Activated T-cell treated with anti-CD3 and anti-CD28 coated beads, Interleukin-2, amount 50 U/mL, for 72 hours (primary cell): ENCODE data around the gene SSBP2. TPM values are rescaled to one million over a fixed set of nuclear protein-coding genes. Genes with fewer than 3 reads are reported as not detected.

Experiments used
- ATAC-seq, 2 donors: fragments of 150-1000 bp; cut with Tn5 transposase; replicated peaks in 1 of 2; 2 replicates each; pipeline ENCODE4 v1.10.0; 2021; ENCODE audit warnings: moderate library complexity in 2 of 2, mild to moderate bottlenecking in 1 of 2
- DNase-seq, 2 donors: peaks; one replicate each; pipeline ENCODE4 v3.0.0; 2021 to 2022; ENCODE audit warnings: mixed read lengths in 1 of 2
- H3K27ac Mint-ChIP-seq: one replicate; pipeline ENCODE4 v1.8.0; 2022; ENCODE audit warnings: mild to moderate bottlenecking, moderate library complexity, mixed read lengths
- H3K27me3 Mint-ChIP-seq: one replicate; pipeline ENCODE4 v1.8.0; 2022; ENCODE audit warnings: low read depth, mixed read lengths
- H3K36me3 Mint-ChIP-seq, 2 donors: one replicate each; pipeline ENCODE4 v1.8.0; 2022; ENCODE audit warnings: mixed read lengths in 2 of 2, mild to moderate bottlenecking in 1 of 2; ENCODE audit not compliant: insufficient read depth in 2 of 2
- H3K4me1 Mint-ChIP-seq: one replicate; pipeline ENCODE4 v1.8.0; 2022; ENCODE audit warnings: low read depth, mixed read lengths
- H3K4me3 Mint-ChIP-seq, 2 donors: one replicate each; pipeline ENCODE4 v1.8.0; 2022; ENCODE audit warnings: mild to moderate bottlenecking in 2 of 2, mixed read lengths in 2 of 2, moderate library complexity in 2 of 2
- H3K9me3 Mint-ChIP-seq, 2 donors: one replicate each; pipeline ENCODE4 v1.8.0; 2022; ENCODE audit warnings: mixed read lengths in 2 of 2
- total RNA-seq, 2 donors: library from RNA; stranded (reverse); gene quantifications; one replicate each; pipeline ENCODE4 v1.2.3, GENCODE V29; 2022

The SSBP2 gene
- total RNA-seq: 10 to 100 TPM; 13.5 to 17.5 TPM

DNA sequence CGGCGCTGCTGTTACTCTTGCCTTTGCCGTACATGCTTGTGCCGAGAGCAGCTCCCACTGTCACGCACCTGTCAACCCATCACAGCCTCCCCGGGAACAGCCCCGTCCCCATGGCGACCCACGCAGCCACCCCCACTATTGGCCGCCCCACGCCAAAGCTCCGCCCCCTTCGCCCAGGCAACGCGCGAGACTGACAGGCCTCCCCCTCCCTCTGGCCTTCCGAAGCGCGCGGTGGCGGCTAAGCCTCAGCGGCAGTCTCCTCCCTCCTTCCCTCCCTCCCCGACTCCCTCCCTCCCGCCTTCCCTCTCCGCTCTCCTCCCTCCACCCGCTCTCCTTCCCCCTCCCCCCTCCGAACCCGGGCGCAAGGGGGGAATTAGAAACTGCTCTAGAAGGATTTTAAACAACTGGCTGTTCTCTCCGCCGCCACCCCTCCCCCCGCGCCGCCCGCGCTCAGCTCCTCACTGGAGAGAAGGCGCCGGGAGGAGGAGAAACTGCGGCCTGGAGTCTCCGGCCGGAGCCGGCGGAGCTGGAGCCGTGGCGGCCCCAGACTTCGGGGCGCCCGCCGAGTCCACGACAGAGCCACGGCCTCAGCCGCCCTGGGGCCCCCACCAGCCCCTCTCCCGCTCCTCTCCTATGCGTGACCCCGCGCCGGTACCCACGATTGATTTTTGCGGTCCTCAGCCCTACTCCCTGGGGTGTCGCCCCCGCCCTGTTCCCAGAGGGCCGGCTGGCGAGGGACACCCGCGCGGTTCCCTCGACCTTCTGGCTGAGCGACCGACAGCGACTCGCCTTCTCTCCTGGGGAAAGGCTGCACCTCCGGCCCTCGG, at the start of gene SSBP2:
SSBP2 (minus strand) TSS at position 89 of the 827 bp plus-strand sequence; CDS start at position 34, 55 bp downstream.
- H3K4me1 Mint-ChIP-seq: peaks cover 25% of the 10 kb centered on the region
- DNase-seq (peak; percentile 98 to 99), ATAC-seq (peak; percentile 90 to 93)
- peak within 1 kb of the TSS; percentile 76 for H3K27ac Mint-ChIP-seq
- H3K27me3 Mint-ChIP-seq: peaks cover 9% of the 10 kb centered on the region
- peaks cover 2 to 6% of the 10 kb centered on the region in 2 donors for H3K36me3 Mint-ChIP-seq
- H3K4me3 Mint-ChIP-seq: peak within 1 kb of the TSS; percentile 93 to 95
- H3K9me3 Mint-ChIP-seq: no peaks in the 10 kb centered on the region

- DNase-seq: no peak
- Mint-ChIP-seq H3K4me1 (no peaks in the 10 kb centered on the region), H3K27ac (no peak overlapping the region), H3K27me3 (no peaks in the 10 kb centered on the region), H3K9me3 (no peaks in the 10 kb centered on the region), H3K36me3 (no peaks in the 10 kb centered on the region), H3K4me3 (no peak overlapping the region)
- ATAC-seq: no peak
Measured at GRCh38 chr5:81795666-81796065, 44.8 kb upstream of the SSBP2 start.

GRCh38 chr5:81794226-81794625, 43.3 kb upstream of the SSBP2 start:
- H3K4me3 Mint-ChIP-seq: no peak overlapping the region
- H3K27me3 Mint-ChIP-seq: no peaks in the 10 kb centered on the region
- ATAC-seq (no peak), DNase-seq (no peak)
- H3K27ac Mint-ChIP-seq: no peak overlapping the region
- H3K36me3 Mint-ChIP-seq: no peaks in the 10 kb centered on the region
- H3K4me1 Mint-ChIP-seq: no peaks in the 10 kb centered on the region
- H3K9me3 Mint-ChIP-seq: no peaks in the 10 kb centered on the region

GRCh38 chr5:81790336-81790735, 39.4 kb upstream of the SSBP2 start:
- H3K4me3 Mint-ChIP-seq: no peak overlapping the region
- no peak for ATAC-seq

DNA sequence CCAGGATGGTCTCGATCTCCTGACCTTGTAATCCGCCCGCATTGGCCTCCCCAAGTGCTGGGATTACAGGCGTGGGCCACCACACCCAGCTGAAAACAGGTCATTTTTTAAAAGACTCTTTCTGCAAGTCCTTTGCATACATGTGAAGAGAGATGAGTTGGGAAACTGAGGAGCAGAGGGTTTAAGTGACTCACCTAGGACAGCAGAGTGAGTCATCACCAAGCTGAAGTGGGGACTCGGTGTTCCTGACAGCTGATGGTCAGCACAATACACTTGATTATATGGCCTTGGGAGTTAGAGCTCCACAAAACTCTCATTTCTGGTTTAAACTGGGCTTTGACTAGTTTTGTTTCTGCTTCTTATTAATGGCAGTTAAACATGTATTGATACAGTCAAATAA, 38.1 kb upstream of the SSBP2 start:
- H3K4me1 Mint-ChIP-seq: no peaks in the 10 kb centered on the region
- no peaks in the 10 kb centered on the region for H3K9me3 Mint-ChIP-seq
- H3K27ac Mint-ChIP-seq: no peak overlapping the region
- H3K4me3 Mint-ChIP-seq: no peak overlapping the region
- H3K36me3 Mint-ChIP-seq: no peaks in the 10 kb centered on the region
- no peak for ATAC-seq
- no peaks in the 10 kb centered on the region for H3K27me3 Mint-ChIP-seq
- DNase-seq: no peak

More at GRCh38 chr5:81790336-81790735, 39.4 kb upstream of the SSBP2 start:
- Mint-ChIP-seq H3K27ac (no peak overlapping the region), H3K36me3 (no peaks in the 10 kb centered on the region), H3K4me1 (no peaks in the 10 kb centered on the region), H3K9me3 (no peaks in the 10 kb centered on the region), H3K27me3 (no peaks in the 10 kb centered on the region)
- no peak for DNase-seq

- no peaks in the 10 kb centered on the region for H3K27me3 Mint-ChIP-seq
- H3K4me1 Mint-ChIP-seq: no peaks in the 10 kb centered on the region
- no peak overlapping the region for H3K4me3 Mint-ChIP-seq
- H3K9me3 Mint-ChIP-seq: no peaks in the 10 kb centered on the region
- no peak overlapping the region for H3K27ac Mint-ChIP-seq
- H3K36me3 Mint-ChIP-seq: no peaks in the 10 kb centered on the region
- DNase-seq: no peak
- no peak for ATAC-seq
Measured at GRCh38 chr5:81788329-81788728, 37.4 kb upstream of the SSBP2 start.

- ATAC-seq (no peak), DNase-seq (no peak)
- H3K27me3 Mint-ChIP-seq: no peaks in the 10 kb centered on the region
- no peaks in the 10 kb centered on the region for H3K4me1 Mint-ChIP-seq
- no peaks in the 10 kb centered on the region for H3K36me3 Mint-ChIP-seq
- H3K9me3 Mint-ChIP-seq: no peaks in the 10 kb centered on the region
- no peak overlapping the region for H3K27ac Mint-ChIP-seq
- no peak overlapping the region for H3K4me3 Mint-ChIP-seq
Measured at GRCh38 chr5:81787474-81788242, 36.8 kb upstream of the SSBP2 start.

- Mint-ChIP-seq H3K27me3 (no peaks in the 10 kb centered on the region), H3K4me3 (no peak overlapping the region), H3K4me1 (no peaks in the 10 kb centered on the region), H3K9me3 (no peaks in the 10 kb centered on the region), H3K36me3 (no peaks in the 10 kb centered on the region), H3K27ac (no peak overlapping the region)
- DNase-seq: no peak
- no peak for ATAC-seq
Measured at GRCh38 chr5:81786991-81787390, 36.1 kb upstream of the SSBP2 start.

DNA sequence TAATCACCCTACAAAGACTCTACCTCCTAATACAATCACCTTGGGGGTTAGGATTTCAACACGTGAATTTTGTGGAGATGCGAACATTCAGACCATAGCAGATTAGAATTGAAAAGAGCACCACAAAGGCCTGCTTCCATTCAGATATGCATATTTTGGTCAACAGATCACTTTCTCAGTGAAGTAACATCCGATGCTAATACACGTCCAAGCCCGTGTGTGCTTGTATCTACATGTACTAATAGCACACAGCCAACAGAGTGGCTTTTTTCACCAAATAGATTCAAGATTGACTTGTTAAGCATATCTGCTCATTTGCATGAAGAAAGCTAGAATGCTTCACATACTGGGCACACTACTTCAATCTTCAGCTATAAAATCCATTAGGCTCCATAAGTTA, 35.6 kb upstream of the SSBP2 start:
- Mint-ChIP-seq H3K27me3 (no peaks in the 10 kb centered on the region), H3K4me1 (no peaks in the 10 kb centered on the region), H3K4me3 (no peak overlapping the region), H3K9me3 (no peaks in the 10 kb centered on the region), H3K36me3 (no peaks in the 10 kb centered on the region), H3K27ac (no peak overlapping the region)
- ATAC-seq (no peak), DNase-seq (no peak)

DNA sequence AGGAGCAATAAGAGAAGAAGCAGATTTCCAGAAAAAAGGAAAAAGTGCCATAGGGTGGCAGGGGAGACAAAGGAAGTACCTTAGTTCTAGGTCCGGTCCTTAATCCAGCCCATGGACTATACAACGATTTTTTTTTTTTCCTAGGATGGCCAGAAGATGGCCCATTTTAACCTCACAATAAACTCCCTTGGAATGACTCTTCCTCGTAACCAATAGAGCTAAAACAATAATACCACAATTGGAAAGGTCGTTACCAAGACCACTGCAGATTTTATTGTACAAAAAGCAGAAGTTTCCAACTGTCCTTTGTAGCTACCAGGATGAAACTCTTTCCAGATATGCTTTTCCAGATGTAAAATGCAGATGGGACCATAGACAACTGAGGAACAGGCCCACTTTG, 34.4 kb upstream of the SSBP2 start:
- no peak overlapping the region for H3K27ac Mint-ChIP-seq
- H3K4me1 Mint-ChIP-seq: no peaks in the 10 kb centered on the region
- no peak overlapping the region for H3K4me3 Mint-ChIP-seq
- no peak for DNase-seq
- no peaks in the 10 kb centered on the region for H3K36me3 Mint-ChIP-seq
- no peaks in the 10 kb centered on the region for H3K27me3 Mint-ChIP-seq
- H3K9me3 Mint-ChIP-seq: no peaks in the 10 kb centered on the region
- ATAC-seq: no peak

DNA sequence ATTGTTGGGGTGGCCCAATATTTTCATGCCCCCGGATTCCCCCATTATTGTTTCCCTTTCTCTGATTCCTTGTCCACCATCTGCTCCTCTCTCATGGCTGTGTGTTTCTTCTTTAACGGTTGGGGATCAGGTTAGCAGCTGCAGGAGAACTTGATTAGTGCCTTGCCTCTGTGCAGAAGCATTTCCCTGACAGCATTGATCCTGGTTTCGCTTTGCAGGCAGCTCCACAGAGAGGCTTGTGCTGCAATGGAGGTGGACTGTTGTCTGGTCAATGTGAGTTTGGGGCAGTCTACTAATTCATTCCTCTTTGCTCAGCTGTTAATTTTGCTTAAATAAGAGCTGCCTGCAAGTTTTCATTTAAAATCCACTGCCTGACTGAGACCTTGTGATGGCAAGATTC, 32.5 kb upstream of the SSBP2 start:
- H3K27ac Mint-ChIP-seq: no peak overlapping the region
- ATAC-seq (no peak), DNase-seq (no peak)
- no peak overlapping the region for H3K4me3 Mint-ChIP-seq
- no peaks in the 10 kb centered on the region for H3K27me3 Mint-ChIP-seq
- H3K36me3 Mint-ChIP-seq: no peaks in the 10 kb centered on the region
- peaks cover 17% of the 10 kb centered on the region for H3K4me1 Mint-ChIP-seq
- peaks cover 0 to 2% of the 10 kb centered on the region in 2 donors for H3K9me3 Mint-ChIP-seq

DNA sequence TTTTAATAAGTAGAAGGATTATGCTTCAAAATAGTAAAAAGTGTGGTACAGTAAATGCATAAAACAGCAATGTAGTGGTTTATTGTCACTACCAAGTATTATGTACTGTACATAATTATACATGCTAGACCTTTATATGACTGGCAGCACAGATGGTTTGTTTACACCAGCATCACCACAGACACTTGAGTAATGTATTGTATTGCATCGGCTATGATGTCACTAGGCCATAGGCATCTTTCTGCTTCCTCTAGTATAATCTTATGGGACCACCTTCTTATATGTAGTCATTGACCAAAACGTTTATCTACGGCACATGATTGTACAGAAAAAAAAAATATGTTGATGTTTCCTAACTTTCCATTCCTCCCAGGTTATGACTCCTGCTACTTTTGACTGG, 31.9 kb upstream of the SSBP2 start:
- DNase-seq: no peak
- Mint-ChIP-seq H3K36me3 (no peaks in the 10 kb centered on the region), H3K9me3 (peaks cover 0 to 4% of the 10 kb centered on the region in 2 donors), H3K4me1 (peaks cover 21% of the 10 kb centered on the region), H3K27me3 (no peaks in the 10 kb centered on the region), H3K27ac (no peak overlapping the region), H3K4me3 (no peak overlapping the region)
- ATAC-seq: peak in 1 of 2 donors; percentile 41

GRCh38 chr5:81779916-81780266, 29.0 kb upstream of the SSBP2 start:
- Mint-ChIP-seq H3K4me3 (peak overlapping the region; percentile 81 to 84), H3K36me3 (no peaks in the 10 kb centered on the region), H3K27me3 (no peaks in the 10 kb centered on the region), H3K27ac (peak overlapping the region; percentile 93), H3K4me1 (peaks cover 21% of the 10 kb centered on the region), H3K9me3 (peaks cover 0 to 4% of the 10 kb centered on the region in 2 donors)
- DNase-seq (peak; percentile 4 to 8), ATAC-seq (peak; percentile 35 to 43)
